Fibroblast of peridontal ligament (primary cell): ENCODE results near the gene MICALL2.

Experiments used
- DNase-seq: peaks from one replicate; pipeline ENCODE4 v3.0.0-alpha.2; 2010; ENCODE audit errors: extremely low read depth

MICALL2 gene

DNA sequence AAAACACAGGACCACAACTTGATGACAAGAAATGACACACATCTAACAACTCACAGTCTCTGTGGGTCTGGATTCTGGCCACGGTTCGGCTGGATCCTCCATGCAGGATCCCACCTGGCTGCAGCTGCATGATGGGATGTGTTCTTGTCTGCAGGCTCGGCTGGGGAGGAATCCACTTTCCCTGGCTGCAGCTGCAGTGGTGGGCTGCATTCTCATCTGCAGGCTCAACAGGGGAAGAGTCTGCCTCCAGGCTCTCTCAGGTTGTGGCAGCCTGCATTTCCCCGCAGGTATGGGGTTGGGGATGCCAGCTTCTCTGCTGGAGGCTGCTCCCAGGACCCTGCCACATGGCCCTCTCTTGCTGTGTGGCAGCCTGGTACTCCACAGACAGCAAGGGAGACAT lies 64.9 kb downstream of the MICALL2 start:
- no peak for DNase-seq

DNA sequence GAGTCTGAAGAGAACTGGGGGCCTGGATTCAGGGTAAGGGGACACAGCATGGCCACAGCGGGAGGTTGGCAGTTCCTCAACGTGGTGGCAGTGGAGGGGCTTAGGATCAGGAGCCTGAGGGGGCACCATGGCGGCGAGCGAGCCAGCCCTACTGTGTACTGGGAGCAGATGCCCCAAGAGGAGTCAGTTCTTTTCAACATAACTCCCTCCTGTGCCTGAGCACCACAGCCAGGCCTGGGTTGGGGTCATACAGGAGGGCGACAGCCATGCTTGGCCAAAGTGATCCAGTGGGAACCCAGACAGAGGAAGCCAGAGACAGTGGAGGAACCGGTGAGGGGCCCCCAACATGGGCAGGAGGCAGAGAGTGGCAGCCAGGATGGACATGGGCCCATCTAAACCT lies 65.8 kb downstream of the MICALL2 start:
- no peak for DNase-seq

DNA sequence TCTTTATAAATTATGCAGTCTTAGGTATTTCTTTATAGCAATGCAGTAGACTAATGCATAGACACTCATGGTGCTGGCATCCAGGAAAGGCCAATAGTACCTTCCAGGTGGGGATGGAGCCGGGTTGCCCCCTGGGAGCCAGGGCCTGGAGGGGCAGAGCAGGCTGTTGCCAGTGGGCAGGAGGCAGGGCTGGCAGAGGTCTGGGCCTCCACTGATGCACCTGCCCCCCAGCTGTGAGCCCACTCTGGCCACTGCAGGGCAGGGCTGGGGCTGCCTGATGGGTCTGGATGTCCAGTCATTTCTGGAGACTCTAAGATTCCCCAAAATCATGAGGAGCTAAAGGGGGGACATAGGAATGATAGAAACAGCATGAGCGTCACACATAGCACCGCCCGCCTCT lies 66.7 kb downstream of the MICALL2 start:
- DNase-seq, result no peak

DNA sequence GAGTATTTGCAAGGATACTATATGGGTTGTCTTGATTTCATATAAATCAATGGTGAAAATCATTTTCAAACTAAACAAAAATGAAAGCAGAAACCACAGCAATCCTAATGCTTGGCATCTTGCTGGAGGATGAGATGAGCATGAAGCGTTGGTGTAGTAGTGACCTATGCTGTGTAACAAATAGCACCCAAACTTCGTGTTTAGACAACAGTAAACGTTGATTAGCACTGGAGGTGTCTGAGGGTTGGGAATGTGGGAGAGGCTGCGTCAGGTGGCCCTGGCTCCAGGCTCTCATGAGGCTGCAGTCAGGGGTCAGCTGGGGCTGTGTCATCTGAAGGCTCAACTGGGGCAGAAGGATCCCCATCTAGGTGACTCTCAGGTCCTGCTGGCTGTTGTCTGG lies 67.8 kb downstream of the MICALL2 start:
- DNase-seq, result no peak

DNA sequence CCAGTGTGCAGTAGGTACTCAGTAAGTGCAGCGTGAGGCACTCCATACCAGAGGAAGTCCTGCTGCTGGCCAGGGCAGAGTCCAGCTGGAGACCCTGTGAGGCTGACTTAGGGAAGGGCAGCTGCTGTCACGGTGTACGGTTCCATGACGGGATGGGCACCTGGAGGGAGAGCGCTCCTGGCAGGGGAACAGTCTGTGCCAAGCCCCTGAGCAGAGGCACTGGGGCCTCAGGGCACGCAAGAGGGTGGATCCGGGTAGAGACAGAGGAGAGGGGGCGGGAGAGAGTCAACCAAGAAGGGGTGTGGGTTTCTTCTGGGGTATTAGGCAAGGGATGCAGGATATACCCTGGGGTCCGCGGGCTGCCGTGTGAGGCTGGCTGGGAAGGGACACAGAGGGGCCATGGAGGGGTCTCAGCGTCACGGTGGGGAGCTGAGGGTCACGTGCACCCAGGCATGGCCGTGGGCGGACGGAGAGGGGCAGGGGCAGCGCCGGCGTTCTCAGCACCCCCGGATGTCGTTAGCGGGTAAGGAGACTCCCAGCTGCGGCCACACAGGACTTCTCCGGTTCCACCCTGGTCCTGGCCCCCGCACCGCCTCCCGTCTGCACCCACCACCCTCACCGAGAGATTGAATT lies 70.5 kb downstream of the MICALL2 start:
- DNase-seq, result no peak

DNA sequence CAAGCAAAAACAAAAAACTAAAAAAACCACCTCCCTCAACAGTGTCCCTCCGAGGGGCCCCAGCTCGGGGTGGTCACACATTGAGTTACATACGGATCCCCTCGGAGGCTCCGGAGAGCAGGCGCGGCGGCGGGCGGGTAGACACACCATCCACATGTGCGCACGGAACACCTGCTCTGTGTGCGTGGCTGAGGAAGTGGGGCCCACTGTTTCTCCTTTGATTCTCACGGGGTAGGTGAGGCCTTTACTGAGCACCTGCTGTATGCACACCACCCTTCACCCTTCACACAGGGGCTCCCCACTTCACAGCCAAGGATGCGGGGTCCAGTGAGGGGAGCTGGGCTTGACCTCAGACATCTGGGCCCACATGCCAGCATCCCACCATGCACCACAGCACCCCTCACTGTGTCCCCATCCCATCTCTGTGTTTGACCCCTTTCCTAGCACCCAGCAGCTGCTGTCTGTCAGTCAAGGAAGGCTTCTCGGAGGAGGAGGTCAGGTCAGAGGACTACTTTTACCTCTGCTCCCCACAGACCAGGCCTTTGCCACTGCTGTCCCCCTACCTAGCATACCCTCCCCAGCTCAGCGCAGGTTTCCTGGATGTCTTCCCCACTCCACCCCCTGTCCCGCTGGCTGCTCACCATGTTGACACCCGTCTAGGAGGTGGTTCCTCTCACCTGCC lies 71.1 kb downstream of the MICALL2 start:
- DNase-seq, result no peak

DNA sequence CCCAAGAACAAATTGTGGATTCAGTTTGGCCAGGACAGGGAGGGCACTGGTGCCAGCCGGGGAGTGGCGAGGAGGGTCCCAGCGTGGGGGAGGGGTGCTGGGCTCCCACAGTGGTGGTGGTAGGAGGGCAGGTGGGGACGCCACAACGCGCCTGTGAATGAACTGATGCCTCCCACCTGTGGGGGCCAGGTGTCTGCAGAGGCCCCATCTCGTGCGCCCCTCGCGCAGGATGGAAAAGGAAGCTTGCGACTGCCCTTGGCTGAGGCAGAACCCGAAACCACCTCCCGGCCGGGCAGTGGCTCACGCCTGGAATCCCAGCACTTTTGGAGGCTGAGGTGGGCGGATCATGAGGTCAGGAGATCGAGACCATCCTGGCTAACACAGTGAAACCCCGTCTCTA lies 72.0 kb downstream of the MICALL2 start:
- no peak for DNase-seq

DNA sequence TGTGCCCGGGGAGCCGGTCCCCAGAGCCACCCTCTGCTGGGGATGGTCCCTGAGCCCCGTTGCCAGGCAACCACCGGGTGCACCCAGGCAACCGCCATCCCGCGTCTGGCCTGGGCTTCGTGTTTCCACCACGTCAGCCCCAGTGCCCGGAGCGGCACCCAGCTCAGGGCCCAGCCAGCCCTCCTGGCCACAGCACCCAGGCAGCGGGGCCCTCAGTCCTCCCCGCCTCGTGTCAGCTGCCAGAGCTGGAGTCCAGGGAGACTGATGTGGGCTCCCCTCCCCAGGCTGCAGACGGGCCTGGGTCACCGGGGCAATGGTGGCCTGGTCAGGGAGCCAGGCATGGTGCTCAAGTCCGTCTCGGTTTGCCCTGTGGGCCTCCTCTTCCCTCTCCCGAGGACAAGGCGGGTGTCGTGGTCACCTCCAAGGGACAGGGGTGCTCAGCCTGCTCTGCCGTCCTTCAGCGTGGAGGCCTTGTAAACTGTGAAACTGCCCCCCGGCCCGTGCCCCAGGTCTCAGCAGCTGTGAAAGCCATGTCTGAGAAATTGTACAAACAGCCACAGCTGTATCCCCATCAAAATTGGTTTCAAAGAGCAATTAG lies 72.5 kb downstream of the MICALL2 start:
- no peak for DNase-seq

DNA sequence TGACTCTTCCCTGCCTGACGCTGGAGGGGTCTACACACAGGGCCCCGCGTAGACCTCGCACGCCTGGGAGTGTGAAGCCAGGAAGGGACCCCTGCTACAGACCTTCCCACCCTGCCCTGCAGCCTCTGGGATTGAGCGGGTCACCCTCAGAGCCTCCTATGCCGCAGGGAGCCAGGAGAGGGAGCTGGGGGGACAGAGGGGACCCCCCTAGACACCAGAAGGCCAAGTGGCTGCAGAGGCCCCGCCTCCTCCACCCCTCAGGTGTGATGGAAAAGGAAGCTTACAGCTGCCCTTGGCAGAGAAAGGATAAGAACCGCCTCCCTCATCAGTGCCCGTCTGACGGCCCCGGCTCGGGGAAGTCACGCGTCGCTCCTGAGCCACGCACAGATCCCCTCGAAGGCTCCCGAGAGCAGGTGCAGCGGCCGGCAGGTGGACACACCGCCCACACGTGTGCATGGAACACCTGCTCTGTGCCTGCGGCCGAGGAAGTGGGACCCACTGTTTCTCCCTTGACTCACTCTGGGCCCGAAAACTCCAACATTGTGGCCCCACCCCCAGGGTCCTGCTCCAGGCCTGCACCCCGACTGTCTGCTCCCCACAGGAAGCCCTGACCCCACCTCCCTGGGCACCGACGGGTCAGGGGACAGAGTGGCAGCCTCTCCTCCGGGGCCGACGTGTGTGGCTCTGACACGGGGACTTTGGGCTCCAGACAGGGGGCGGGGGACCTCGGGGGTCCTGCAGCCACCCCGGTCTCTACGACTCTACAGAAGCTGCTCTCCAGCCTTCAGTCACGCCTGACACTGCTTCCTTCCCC lies 73.3 kb downstream of the MICALL2 start:
- DNase-seq, result no peak

DNA sequence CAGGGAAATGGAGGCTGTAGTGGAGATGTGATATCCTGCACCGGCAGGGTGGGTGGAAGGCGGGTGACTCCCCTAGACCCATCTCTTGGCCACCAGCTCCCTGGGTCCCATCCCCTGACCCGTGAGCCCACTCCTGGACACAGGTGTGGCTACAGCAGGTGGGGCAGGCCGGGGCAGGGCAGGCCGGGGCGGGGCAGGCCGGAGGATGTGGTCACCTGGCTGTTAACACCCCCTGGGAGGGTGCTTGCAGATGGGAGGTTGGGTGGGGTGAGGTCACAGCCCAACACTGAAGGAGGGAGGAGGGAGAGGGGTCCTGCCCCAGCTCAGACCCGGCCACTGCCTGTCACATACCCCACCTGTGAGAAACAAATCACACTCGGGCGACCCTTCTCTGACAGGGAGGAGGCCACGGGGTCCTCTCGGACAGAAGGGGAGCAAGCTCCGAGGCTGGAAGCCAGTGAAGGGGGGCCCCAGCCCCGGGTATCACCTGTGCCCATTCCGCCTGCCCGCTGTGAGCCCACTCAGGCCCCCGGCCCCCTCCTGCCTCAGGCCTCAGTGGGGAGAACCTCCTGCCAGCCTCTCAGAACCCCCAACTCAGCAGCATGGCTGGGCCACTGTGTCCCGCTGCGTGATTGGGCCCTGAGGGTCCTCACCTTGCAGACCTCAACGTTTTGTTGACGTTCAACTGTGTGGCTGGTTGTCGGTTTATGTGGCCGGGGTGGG lies 74.0 kb downstream of the MICALL2 start:
- DNase-seq, result no peak
